ENCODE measurements around the gene NUBPL.
"Not testable (repeated sequence)": the region's sequence is repeated elsewhere in the genome, so short reads cannot be mapped to it uniquely, and the experiment has no call there.

NUBPL gene

GRCh38 chr14:31880935-31881334 is 319.7 kb downstream of the NUBPL start:
- no peak for DNase-seq (ENCODE audit: low spot score)

DNA sequence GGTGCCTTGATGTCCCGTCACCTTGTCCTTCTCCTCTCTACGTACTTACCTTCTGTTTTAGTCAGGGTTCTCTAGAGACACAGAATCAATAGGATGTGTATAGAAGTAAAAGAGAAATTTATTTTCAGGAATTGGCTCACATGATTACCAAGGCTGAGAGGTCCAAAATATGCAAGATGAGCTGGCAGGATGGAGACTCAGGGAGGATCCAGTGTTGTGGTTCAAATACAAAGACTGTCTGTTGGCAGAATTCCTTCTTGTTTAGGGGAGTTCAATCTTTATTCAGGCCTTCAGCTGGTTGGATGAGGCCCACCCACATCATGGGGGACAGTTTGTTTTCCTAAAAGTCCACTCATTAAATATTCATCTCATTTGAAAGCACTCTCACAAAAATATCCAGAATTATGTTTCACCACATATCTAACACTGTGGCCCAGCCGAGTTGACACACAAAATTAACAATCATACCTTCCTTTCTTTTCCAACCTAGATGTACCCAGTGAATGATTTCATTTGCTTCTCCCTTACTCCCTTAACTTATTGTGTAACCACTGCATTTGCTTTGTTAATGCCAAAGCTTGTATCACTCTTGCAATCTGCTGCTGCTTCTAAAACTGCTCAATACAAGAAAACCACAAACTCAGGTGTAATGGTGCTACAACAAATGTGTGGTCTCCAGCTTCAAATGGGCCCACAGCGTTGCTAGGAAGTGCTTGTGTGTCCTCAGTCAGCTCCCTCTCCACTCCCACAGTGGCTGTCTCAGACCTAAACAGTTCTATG is 320.5 kb downstream of the NUBPL start:
- DNase-seq (ENCODE audit: low spot score) = no peak

DNA sequence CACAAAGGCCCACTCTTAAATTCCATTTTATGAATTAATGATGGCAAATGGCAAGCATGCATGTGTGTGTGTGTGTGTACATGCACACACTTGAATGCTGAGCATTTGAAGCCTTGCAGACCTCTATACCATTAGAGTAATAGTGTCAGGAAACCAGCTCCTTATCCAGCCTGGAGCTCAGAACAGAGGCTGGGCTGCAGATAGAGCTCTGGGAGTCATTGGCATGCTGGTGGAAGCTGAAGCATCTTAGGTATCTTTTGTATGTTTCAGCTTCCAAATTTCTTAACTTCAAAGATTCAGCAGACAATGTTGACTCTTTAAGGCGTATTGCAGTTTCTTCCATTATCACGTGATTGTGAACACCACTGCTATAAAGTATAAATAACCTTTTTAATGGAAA is 323.0 kb downstream of the NUBPL start:
- no peak for DNase-seq (ENCODE audit: low spot score)

- no peak for DNase-seq (ENCODE audit: low spot score)
Measured at GRCh38 chr14:31884776-31885379, 323.7 kb downstream of the NUBPL start.

- no peak for DNase-seq (ENCODE audit: low spot score)
Measured at GRCh38 chr14:31886156-31886835, 325.1 kb downstream of the NUBPL start.

GRCh38 chr14:31887929-31888580 is 326.9 kb downstream of the NUBPL start:
- no peak for DNase-seq (ENCODE audit: low spot score)

DNA sequence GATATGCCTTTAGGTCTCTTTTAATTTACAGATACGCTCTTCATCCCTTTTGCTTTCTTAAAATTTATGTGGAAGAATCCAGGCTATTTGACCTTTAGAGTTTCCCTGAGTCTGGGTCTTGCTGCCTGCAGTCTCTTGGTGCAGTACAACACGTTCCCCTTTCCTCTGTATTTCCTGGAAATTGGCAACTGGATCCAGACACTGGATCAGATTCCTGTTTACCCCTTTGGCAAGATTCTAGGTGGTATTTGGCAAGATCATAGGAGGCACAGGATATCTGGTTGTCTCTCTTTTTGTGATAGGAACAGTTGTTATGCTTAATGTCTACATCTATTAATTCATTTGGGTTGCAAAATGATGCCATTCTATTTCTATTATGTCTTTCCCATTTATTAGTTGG is 328.1 kb downstream of the NUBPL start:
- DNase-seq (ENCODE audit: low spot score) = no peak

GRCh38 chr14:31890202-31890601 is 329.0 kb downstream of the NUBPL start:
- DNase-seq (ENCODE audit: low spot score) = not testable (repeated sequence)

DNA sequence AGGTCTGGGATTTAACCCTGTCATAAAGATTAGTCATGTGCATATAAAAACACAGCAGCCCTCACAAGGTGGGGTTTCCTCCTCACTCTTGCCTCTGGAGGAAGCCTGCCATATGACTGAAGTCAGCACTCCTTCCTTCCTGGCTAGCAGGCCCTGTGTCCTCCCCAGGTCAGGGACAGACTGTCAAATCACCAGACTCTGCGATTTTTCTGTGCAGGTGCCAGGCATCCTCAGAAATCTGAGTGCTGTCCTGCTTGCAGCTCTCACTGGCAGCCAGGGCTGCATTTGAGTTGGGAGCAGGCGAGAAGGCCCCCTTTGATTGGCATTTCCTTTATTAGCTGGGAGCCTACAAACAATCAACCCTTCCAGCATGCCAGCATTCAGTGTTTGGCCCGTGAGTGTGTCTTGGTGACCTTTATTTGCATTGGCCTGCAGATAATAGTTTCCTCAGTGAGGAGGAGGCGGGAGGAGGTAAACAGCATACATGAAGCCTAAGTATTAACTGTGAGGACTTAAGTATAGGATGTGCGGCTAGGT is 332.1 kb downstream of the NUBPL start:
- peak; percentile 16 for DNase-seq (ENCODE audit: low spot score)

DNA sequence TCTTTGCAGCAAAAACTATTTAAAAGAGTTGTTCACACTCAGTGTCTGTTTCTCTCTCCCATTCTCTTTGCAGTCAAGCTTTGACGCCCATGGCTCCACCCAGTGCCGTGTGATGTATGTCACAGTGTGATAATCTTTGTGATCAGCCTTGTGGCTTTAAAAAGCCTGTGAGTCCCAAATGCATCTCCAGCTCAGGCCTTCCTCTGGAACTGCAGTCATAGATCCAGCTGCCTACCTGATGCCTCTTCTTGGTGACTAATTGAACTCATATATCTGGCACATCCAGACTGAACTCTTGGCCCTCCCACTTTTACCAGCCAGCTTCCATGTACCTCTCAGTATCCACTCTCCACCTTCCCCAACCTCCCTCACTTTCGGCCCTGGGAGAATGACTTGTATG is 333.1 kb downstream of the NUBPL start:
- no peak for DNase-seq (ENCODE audit: low spot score)

DNA sequence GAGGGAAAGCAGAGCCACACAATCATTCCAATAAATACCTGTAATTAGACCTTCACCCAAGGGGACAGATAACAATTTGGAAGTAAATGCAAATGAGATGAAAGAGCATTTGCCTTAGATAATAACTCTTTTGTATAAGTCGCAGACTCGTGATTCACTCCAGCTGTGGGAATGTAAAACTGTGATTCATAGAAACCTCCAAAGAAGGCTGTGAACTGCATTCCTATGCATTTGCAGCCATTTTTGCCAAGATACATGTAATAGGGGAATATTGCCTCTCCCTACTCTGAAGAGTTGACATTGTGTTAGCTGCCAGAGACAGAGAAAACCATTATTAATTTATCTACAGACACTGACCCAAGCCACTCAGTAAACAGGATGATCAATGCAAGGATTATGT is 334.0 kb downstream of the NUBPL start:
- no peak for DNase-seq (ENCODE audit: low spot score)

- DNase-seq (ENCODE audit: low spot score) = no peak
Measured at GRCh38 chr14:31895646-31896045, 334.4 kb downstream of the NUBPL start.

DNA sequence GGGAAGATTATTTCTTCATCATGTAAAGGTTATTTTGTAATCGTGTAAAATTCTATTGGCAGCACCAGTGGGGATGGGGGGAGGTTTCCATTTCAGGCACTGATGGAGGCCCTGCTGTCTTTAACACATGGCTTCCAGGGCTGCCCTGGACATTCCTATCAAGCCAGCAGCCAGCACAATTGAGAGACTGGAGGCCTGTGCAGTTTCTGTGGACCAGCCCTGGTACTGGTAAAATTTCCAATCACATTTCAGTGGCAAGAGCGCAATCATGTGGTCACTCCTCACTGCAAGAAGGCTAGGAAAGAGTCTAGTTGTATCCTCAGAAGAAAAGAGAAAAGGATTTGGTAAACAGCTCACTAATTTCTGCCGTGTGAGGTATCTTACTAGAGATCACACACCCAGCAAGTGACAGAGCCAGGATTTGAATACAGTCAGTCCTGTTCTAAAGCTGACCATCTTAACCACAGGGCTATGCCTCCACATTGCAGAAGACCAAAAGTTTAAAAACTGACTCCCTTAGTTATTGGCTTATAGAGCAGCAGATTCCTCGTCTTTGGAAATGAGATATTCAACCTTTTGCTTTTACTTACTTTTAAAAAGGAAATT is 336.5 kb downstream of the NUBPL start:
- DNase-seq (ENCODE audit: low spot score) = no peak

DNA sequence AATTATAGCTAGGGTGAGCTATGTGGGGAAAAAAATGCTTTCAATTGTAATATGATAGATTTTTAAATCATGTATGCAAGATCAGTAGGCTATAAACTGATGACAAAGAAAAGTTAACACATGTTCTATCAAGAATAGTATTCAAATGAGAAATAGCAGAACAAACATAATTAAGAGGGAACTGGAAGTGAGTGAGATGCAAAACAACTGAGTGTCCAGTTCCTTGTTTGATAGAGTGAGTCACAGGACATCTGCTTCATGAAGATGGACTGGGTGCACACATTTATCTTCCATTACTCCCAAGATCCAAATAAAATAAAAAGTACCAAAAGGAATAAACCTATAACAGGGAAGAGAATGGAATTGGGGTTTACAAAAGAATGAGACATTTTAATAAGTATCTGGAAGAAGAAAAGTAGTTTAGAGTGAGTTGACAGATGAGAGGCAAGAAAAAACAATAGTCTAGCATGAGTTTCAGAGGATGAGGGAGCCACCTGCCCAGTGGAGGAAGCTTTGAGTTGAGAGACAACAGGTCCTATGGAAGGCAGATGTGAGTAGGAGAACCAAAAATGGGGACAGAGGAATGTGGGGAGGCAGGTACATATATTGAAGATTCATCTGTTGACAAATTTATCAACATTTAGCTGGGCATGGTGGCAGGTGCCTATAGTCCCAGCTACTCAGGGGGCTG is 337.8 kb downstream of the NUBPL start:
- no peak for DNase-seq (ENCODE audit: low spot score)

DNA sequence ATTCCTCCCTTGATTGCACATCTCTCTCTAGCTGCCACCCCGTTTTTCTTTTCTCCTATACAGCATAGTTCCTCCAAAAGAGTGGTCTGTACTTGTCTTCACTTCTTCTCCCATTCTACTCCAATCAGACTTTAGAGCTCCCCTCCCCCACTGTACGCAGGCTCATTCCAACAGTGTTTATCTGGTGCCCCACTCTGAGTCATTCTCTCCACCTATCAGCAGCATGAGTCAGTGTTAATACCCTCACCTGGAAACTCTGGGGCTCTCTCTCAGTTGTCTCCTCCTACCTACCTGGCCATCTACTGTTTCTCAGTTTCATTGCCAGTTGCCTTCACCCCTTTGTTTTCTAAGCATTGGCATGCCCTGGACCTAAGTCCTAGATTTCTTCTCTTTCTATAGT is 340.8 kb downstream of the NUBPL start:
- DNase-seq (ENCODE audit: low spot score) = no peak

DNA sequence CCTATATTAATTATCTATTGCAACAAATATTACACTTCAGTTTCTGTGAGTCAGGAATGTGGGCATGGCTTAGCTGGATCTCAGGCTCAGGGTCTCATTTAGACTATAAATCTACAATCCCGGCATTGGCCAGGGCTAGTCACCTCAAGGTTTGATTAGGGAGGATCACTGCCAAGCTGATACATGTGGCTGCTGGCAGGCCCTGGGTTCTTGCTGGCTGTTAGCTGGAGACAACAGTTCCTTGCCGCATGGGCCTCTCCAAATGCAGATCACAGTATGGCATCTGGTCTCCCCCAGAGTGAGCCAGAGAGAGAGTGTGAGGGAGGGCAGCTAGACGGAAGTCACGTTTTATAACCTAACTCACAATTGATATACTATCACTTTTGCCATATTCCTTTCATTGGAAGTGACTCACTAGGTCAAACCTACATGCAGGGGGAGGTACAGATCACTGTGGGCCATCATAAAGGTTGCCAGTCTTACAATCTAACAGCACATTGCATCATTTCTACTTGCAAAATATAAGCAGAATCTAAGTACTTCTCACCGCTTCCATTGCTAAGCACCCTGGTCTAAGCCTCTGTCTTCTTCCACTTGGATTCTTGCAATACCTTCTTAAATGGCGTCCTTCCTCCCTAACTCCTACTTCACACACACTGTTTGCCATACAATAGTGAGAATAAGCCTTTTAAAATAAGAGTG is 341.9 kb downstream of the NUBPL start:
- DNase-seq (ENCODE audit: low spot score) = no peak

DNA sequence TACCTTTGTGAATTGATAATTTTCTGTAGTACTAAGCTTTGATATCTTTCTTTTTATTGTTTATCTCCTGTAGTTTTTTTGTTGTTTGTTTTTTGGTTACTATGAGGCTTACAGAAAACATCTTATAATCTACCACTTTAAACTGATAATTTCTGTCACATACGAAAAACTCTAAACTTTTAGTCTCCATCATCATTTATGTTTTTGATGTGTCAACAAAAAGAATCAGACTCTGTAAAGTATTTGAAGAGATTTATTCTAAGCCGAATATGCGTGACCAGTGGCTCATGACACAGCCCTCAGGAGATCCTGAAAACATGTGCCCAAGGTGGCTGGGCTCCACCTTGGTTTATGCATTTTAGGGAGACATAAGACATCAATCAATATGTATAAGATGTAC is 348.8 kb downstream of the NUBPL start:
- no peak for DNase-seq (ENCODE audit: low spot score)
